ENCODE measurements around the gene SYNPO2. TPM values are rescaled to one million over a fixed set of nuclear protein-coding genes. Genes with fewer than 3 reads are reported as not detected.

SYNPO2 gene
- total RNA-seq, 1 experiment from 2014 or later = 0.38 TPM

- Histone ChIP-seq H3K27me3 (ENCODE audit: control insufficient read depth, insufficient read depth, low read length) (no peaks in the 10 kb centered on the region), H3K36me3 (replicated peaks; ENCODE audit: control insufficient read depth, insufficient read depth, low read length) (no peaks in the 10 kb centered on the region), H3K4me3 (ENCODE audit: insufficient read depth, low read depth, low read length) (no peak overlapping the region)
- DNase-seq = no peak
Observed at GRCh38 chr4:119080721-119081541, 192.3 kb downstream of the SYNPO2 start.

GRCh38 chr4:119081542-119081859 is 192.8 kb downstream of the SYNPO2 start:
- DNase-seq = no peak
- H3K36me3 ChIP-seq (replicated peaks; ENCODE audit: control insufficient read depth, insufficient read depth, low read length) = no peaks in the 10 kb centered on the region
- H3K27me3 ChIP-seq (ENCODE audit: control insufficient read depth, insufficient read depth, low read length) = no peaks in the 10 kb centered on the region
- H3K4me3 ChIP-seq (ENCODE audit: insufficient read depth, low read depth, low read length) = no peak overlapping the region

GRCh38 chr4:119081943-119082342 is 193.3 kb downstream of the SYNPO2 start:
- H3K4me3 ChIP-seq (ENCODE audit: insufficient read depth, low read depth, low read length) = no peak overlapping the region
- no peaks in the 10 kb centered on the region for H3K36me3 ChIP-seq (replicated peaks; ENCODE audit: control insufficient read depth, insufficient read depth, low read length)
- no peak for DNase-seq
- H3K27me3 ChIP-seq (ENCODE audit: control insufficient read depth, insufficient read depth, low read length) = no peaks in the 10 kb centered on the region

- no peak for DNase-seq
- Histone ChIP-seq H3K27me3 (ENCODE audit: control insufficient read depth, insufficient read depth, low read length) (no peaks in the 10 kb centered on the region), H3K36me3 (replicated peaks; ENCODE audit: control insufficient read depth, insufficient read depth, low read length) (no peaks in the 10 kb centered on the region), H3K4me3 (ENCODE audit: insufficient read depth, low read depth, low read length) (no peak overlapping the region)
Observed at GRCh38 chr4:119082661-119083060, 194.0 kb downstream of the SYNPO2 start.

- no peaks in the 10 kb centered on the region for H3K36me3 ChIP-seq (replicated peaks; ENCODE audit: control insufficient read depth, insufficient read depth, low read length)
- no peaks in the 10 kb centered on the region for H3K27me3 ChIP-seq (ENCODE audit: control insufficient read depth, insufficient read depth, low read length)
- H3K4me3 ChIP-seq (ENCODE audit: insufficient read depth, low read depth, low read length) = no peak overlapping the region
- no peak for DNase-seq
Observed at GRCh38 chr4:119084513-119084912, 195.9 kb downstream of the SYNPO2 start.

- DNase-seq = no peak
- Histone ChIP-seq H3K27me3 (ENCODE audit: control insufficient read depth, insufficient read depth, low read length) (no peaks in the 10 kb centered on the region), H3K4me3 (ENCODE audit: insufficient read depth, low read depth, low read length) (no peak overlapping the region), H3K36me3 (replicated peaks; ENCODE audit: control insufficient read depth, insufficient read depth, low read length) (no peaks in the 10 kb centered on the region)
Observed at GRCh38 chr4:119087121-119087520, 198.5 kb downstream of the SYNPO2 start.

- Histone ChIP-seq H3K36me3 (replicated peaks; ENCODE audit: control insufficient read depth, insufficient read depth, low read length) (no peaks in the 10 kb centered on the region), H3K27me3 (ENCODE audit: control insufficient read depth, insufficient read depth, low read length) (no peaks in the 10 kb centered on the region), H3K4me3 (ENCODE audit: insufficient read depth, low read depth, low read length) (no peak overlapping the region)
- no peak for DNase-seq
Observed at GRCh38 chr4:119087656-119088055, 199.0 kb downstream of the SYNPO2 start.

- Histone ChIP-seq H3K36me3 (replicated peaks; ENCODE audit: control insufficient read depth, insufficient read depth, low read length) (no peaks in the 10 kb centered on the region), H3K27me3 (ENCODE audit: control insufficient read depth, insufficient read depth, low read length) (no peaks in the 10 kb centered on the region), H3K4me3 (ENCODE audit: insufficient read depth, low read depth, low read length) (no peak overlapping the region)
- no peak for DNase-seq
Observed at GRCh38 chr4:119093042-119093827, 204.6 kb downstream of the SYNPO2 start.

- Histone ChIP-seq H3K4me3 (ENCODE audit: insufficient read depth, low read depth, low read length) (no peak overlapping the region), H3K27me3 (ENCODE audit: control insufficient read depth, insufficient read depth, low read length) (no peaks in the 10 kb centered on the region), H3K36me3 (replicated peaks; ENCODE audit: control insufficient read depth, insufficient read depth, low read length) (no peaks in the 10 kb centered on the region)
- no peak for DNase-seq
Observed at GRCh38 chr4:119097282-119097900, 208.7 kb downstream of the SYNPO2 start.

GRCh38 chr4:119098306-119098705 is 209.7 kb downstream of the SYNPO2 start:
- H3K27me3 ChIP-seq (ENCODE audit: control insufficient read depth, insufficient read depth, low read length) = no peaks in the 10 kb centered on the region
- no peaks in the 10 kb centered on the region for H3K36me3 ChIP-seq (replicated peaks; ENCODE audit: control insufficient read depth, insufficient read depth, low read length)
- DNase-seq = no peak
- H3K4me3 ChIP-seq (ENCODE audit: insufficient read depth, low read depth, low read length) = no peak overlapping the region

GRCh38 chr4:119099227-119099810 is 210.7 kb downstream of the SYNPO2 start:
- H3K4me3 ChIP-seq (ENCODE audit: insufficient read depth, low read depth, low read length) = no peak overlapping the region
- no peaks in the 10 kb centered on the region for H3K27me3 ChIP-seq (ENCODE audit: control insufficient read depth, insufficient read depth, low read length)
- DNase-seq = no peak
- H3K36me3 ChIP-seq (replicated peaks; ENCODE audit: control insufficient read depth, insufficient read depth, low read length) = no peaks in the 10 kb centered on the region

- Histone ChIP-seq H3K27me3 (ENCODE audit: control insufficient read depth, insufficient read depth, low read length) (no peaks in the 10 kb centered on the region), H3K4me3 (ENCODE audit: insufficient read depth, low read depth, low read length) (no peak overlapping the region), H3K36me3 (replicated peaks; ENCODE audit: control insufficient read depth, insufficient read depth, low read length) (no peaks in the 10 kb centered on the region)
- no peak for DNase-seq
Observed at GRCh38 chr4:119100655-119101054, 212.0 kb downstream of the SYNPO2 start.

GRCh38 chr4:119103263-119103662 is 214.6 kb downstream of the SYNPO2 start:
- H3K36me3 ChIP-seq (replicated peaks; ENCODE audit: control insufficient read depth, insufficient read depth, low read length) = no peaks in the 10 kb centered on the region

GRCh38 chr4:119104644-119105273 is 216.1 kb downstream of the SYNPO2 start:
- Histone ChIP-seq H3K4me3 (ENCODE audit: insufficient read depth, low read depth, low read length) (no peak overlapping the region), H3K27me3 (ENCODE audit: control insufficient read depth, insufficient read depth, low read length) (no peaks in the 10 kb centered on the region), H3K36me3 (replicated peaks; ENCODE audit: control insufficient read depth, insufficient read depth, low read length) (no peaks in the 10 kb centered on the region)
- DNase-seq = no peak

More at GRCh38 chr4:119103263-119103662, 214.6 kb downstream of the SYNPO2 start:
- no peaks in the 10 kb centered on the region for H3K27me3 ChIP-seq (ENCODE audit: control insufficient read depth, insufficient read depth, low read length)
- DNase-seq = no peak
- no peak overlapping the region for H3K4me3 ChIP-seq (ENCODE audit: insufficient read depth, low read depth, low read length)

All from H7 (cell line).